Activated CD8-positive, alpha-beta T cell treated with anti-CD3 and anti-CD28 coated beads, Interleukin-2, amount 10 ng/mL, durations not matched to agents 7 days and 5 days (primary cell): ENCODE data around the gene SUSD2. TPM values are rescaled to one million over a fixed set of nuclear protein-coding genes. Genes with fewer than 3 reads are reported as not detected.

Experiments used
- ATAC-seq: fragments of 150-1000 bp; cut with Tn5 transposase; one replicate; pipeline ENCODE4 v1.10.0; 2021; ENCODE audit warnings: moderate library complexity
- CTCF ChIA-PET: fragments of 350-600 bp; sonication (Branson Sonifier 250); formaldehyde crosslinking; loops from one replicate; lab custom pipeline; 2021; ENCODE audit warnings: antibody characterized with exemption; lab: Charles Lee
- POLR2A ChIA-PET: fragments of 350-600 bp; sonication (Branson Sonifier 250); formaldehyde crosslinking; loops from one replicate; lab custom pipeline; 2021; ENCODE audit warnings: antibody characterized with exemption; lab: Charles Lee
- DNase-seq: peaks from one replicate; pipeline ENCODE4 v3.0.0-alpha.2; 2020
- H3K27ac Mint-ChIP-seq: one replicate; pipeline ENCODE4 v1.8.0; 2021; ENCODE audit warnings: mild to moderate bottlenecking, mixed read lengths
- H3K27me3 Mint-ChIP-seq: one replicate; pipeline ENCODE4 v1.8.0; 2021; ENCODE audit warnings: low read depth, mixed read lengths
- H3K36me3 Mint-ChIP-seq: one replicate; pipeline ENCODE4 v1.8.0; 2021; ENCODE audit warnings: low read depth, mixed read lengths
- H3K4me1 Mint-ChIP-seq: one replicate; pipeline ENCODE4 v1.8.0; 2021; ENCODE audit warnings: low read depth, mixed read lengths
- H3K4me3 Mint-ChIP-seq: one replicate; pipeline ENCODE4 v1.8.0; 2021; ENCODE audit warnings: mild to moderate bottlenecking, mixed read lengths
- H3K9me3 Mint-ChIP-seq: one replicate; pipeline ENCODE4 v1.8.0; 2022; ENCODE audit warnings: mixed read lengths; ENCODE audit not compliant: insufficient read depth
- total RNA-seq, 2 experiments: library from RNA; stranded (reverse); gene quantifications; one replicate each; pipeline ENCODE4 v1.2.3, GENCODE V29; 2021

SUSD2 gene
- total RNA-seq, 2 experiments from 2014 or later = 1.3 to 1.9 TPM

DNA sequence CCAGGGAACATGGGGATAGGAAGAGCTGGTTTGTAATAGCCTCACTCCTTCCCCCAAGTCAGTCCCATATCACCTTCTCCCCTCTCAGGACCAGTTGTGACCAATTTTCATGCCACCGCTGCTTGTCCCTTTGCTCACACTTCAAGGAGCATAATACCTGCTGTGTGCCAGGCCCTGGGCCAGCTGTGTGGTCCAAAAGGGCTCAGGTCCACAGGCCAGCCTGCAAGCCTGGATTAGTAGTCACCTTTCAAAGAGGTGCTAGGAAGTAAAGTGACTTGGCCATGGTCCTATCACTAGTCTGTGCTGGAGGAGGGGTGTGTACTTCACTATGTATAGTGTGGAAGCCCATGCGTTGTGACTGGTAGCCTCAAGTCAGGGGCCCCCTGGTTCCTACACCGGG lies 38.5 kb upstream of the SUSD2 start:
- Mint-ChIP-seq H3K27ac (peak overlapping the region; percentile 85), H3K36me3 (peaks cover 41% of the 10 kb centered on the region), H3K9me3 (no peaks in the 10 kb centered on the region), H3K27me3 (no peaks in the 10 kb centered on the region), H3K4me3 (no peak overlapping the region), H3K4me1 (peaks cover 83% of the 10 kb centered on the region)
- DNase-seq (no peak), ATAC-seq (no peak)
- CTCF ChIA-PET = interaction anchor here (3.4 kb wide), 1 partner anchor 14 kb away, joined by 32 read pairs; no protein-coding TSS in a partner anchor
- POLR2A ChIA-PET = interaction anchor here (1.0 kb wide), 1 partner anchor 10 kb away, joined by 5 read pairs; no protein-coding TSS in a partner anchor

- CTCF ChIA-PET = interaction anchor here (6.2 kb wide), 1 partner anchor 12 kb away, joined by 73 read pairs; no protein-coding TSS in a partner anchor
- ATAC-seq = no peak
- peaks cover 90% of the 10 kb centered on the region for H3K4me1 Mint-ChIP-seq
- no peaks in the 10 kb centered on the region for H3K9me3 Mint-ChIP-seq
- peak overlapping the region; percentile 60 for H3K27ac Mint-ChIP-seq
- no peaks in the 10 kb centered on the region for H3K27me3 Mint-ChIP-seq
- POLR2A ChIA-PET = interaction anchor here (1.4 to 3.9 kb wide), 2 partner anchors 9 to 12 kb away, joined by 3 to 30 read pairs; no protein-coding TSS in a partner anchor
- DNase-seq = no peak
- peaks cover 30% of the 10 kb centered on the region for H3K36me3 Mint-ChIP-seq
- no peak overlapping the region for H3K4me3 Mint-ChIP-seq
These were observed 37.1 kb upstream of the SUSD2 start for GRCh38 chr22:24144056-24144777.

- Mint-ChIP-seq H3K36me3 (peaks cover 28% of the 10 kb centered on the region), H3K9me3 (no peaks in the 10 kb centered on the region), H3K27me3 (no peaks in the 10 kb centered on the region), H3K27ac (peak overlapping the region; percentile 60), H3K4me1 (peaks cover 89% of the 10 kb centered on the region), H3K4me3 (no peak overlapping the region)
- no peak for ATAC-seq
- ChIA-PET CTCF (interaction anchor here (6.2 kb wide), 1 partner anchor 12 kb away, joined by 73 read pairs; no protein-coding TSS in a partner anchor), POLR2A (interaction anchor here (1.4 to 3.9 kb wide), 2 partner anchors 8 to 11 kb away, joined by 3 to 30 read pairs; no protein-coding TSS in a partner anchor)
- DNase-seq = no peak
These were observed 36.6 kb upstream of the SUSD2 start for GRCh38 chr22:24144778-24145085.

DNA sequence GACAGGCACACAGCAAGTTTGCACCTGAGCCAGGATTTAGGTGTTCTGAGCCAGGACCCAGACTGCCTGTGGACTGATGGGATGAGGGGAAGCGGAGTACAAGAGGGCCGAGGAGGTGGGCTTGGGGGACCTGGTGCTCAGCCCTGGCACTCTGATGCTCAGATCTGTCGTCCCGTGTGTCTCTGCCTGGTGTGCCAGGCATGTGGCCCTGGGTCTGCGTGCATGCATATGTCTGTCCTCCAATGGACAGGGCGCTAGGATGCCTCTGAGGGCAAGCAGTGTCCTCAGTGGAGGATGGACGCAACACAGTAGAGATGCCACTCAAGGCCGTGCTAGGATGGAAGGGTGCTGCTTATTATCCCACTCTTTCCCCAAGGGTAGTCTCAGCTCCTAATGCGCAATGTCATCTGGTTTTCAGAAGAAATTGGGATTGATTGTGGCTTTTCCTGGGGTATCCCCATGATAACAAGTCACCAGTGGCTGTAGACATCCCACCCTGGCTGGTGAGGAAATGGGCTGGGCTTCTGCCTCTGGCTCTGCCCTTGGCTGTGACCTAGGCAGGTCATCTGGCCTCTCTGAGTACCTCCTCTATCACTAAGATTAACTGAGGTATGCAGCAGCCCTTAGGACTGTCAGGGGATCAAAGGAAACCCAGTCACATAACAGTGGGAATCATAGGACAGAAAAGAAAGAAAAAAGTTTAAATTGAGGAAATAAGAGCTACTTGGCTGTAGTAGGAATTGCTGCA lies 35.7 kb upstream of the SUSD2 start:
- ChIA-PET POLR2A (interaction anchor here (0.6 to 3.9 kb wide), 2 partner anchors 10 to 236 kb away, joined by 6 to 30 read pairs; no protein-coding TSS in a partner anchor), CTCF (interaction anchor here (0.9 to 6.2 kb wide), 4 partner anchors 11 to 97 kb away, joined by 4 to 73 read pairs (median 6); no protein-coding TSS in a partner anchor)
- no peaks in the 10 kb centered on the region for H3K27me3 Mint-ChIP-seq
- H3K36me3 Mint-ChIP-seq = peaks cover 26% of the 10 kb centered on the region
- H3K4me3 Mint-ChIP-seq = peak overlapping the region; percentile 16
- peak overlapping the region; percentile 82 for H3K27ac Mint-ChIP-seq
- no peak for ATAC-seq
- peaks cover 82% of the 10 kb centered on the region for H3K4me1 Mint-ChIP-seq
- DNase-seq = no peak
- no peaks in the 10 kb centered on the region for H3K9me3 Mint-ChIP-seq

DNA sequence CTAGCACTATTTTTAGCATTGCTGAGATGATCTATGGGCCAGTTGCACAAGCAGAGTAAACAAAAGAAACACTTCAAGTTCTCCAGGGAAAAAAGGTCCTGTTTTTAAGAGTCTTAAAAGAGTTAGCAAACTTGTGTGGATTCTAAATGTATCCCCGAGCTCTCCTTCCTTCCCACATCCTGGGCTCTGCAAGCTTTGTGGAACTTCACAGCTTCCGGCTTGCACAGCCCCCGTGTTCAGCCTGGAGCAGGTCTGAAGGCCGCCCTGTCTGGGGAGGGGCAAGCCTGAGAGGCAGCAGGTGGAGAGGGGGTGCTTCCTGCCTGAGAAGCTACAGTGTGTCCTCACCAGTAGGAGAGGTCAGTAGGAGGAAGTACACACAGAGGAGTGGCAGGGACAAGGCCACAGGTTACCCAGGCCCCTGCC lies 35.1 kb upstream of the SUSD2 start:
- ATAC-seq (peak; percentile 78), DNase-seq (peak; percentile 66)
- Mint-ChIP-seq H3K9me3 (no peaks in the 10 kb centered on the region), H3K27ac (peak overlapping the region; percentile 82), H3K27me3 (no peaks in the 10 kb centered on the region), H3K4me3 (peak overlapping the region; percentile 16), H3K36me3 (peaks cover 25% of the 10 kb centered on the region), H3K4me1 (peaks cover 76% of the 10 kb centered on the region)
- CTCF ChIA-PET = interaction anchor here (0.9 to 6.2 kb wide), 5 partner anchors 10 to 252 kb away, joined by 4 to 73 read pairs (median 6); partner anchors contain the start of gene MIF
- POLR2A ChIA-PET = interaction anchor here (0.6 to 3.9 kb wide), 2 partner anchors 10 to 236 kb away, joined by 6 to 30 read pairs; no protein-coding TSS in a partner anchor

DNA sequence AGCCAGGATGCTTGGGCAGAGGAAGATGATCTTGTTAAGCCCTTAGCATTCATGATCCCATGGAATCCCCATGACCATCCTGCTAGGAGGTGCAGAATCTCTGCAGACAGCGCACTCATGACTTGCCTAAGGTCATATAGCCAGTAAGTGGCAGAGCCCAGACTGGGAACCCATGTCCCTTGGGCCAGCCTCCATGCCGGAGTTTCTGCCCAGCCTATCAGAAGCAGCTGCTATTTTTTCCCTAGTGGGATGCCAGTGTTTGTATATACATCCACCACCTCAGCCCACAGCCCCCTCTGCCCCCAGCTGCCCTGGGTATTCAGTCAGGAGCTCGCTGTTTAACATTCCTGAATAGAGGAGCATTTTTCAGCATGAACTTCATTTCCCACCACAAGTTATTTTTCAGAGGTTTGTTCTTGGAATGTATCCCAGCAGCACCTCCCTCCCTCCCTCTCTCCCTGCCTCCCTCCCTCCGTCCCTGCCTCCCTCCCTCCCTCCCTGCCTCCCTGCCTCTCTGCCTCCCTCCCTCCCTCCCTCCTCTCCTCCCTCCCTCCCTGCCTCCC lies 34.4 kb upstream of the SUSD2 start:
- POLR2A ChIA-PET = interaction anchor here (3.9 kb wide), 1 partner anchor 9 kb away, joined by 30 read pairs; no protein-coding TSS in a partner anchor
- Mint-ChIP-seq H3K4me1 (peaks cover 75% of the 10 kb centered on the region), H3K36me3 (peaks cover 19% of the 10 kb centered on the region), H3K27me3 (no peaks in the 10 kb centered on the region), H3K4me3 (no peak overlapping the region), H3K9me3 (no peaks in the 10 kb centered on the region), H3K27ac (no peak overlapping the region)
- ATAC-seq (no peak), DNase-seq (no peak)
- CTCF ChIA-PET = interaction anchor here (0.9 to 6.2 kb wide), 4 partner anchors 9 to 252 kb away, joined by 4 to 73 read pairs (median 6); partner anchors contain the start of gene MIF

GRCh38 chr22:24147666-24148065 lies 33.6 kb upstream of the SUSD2 start:
- no peaks in the 10 kb centered on the region for H3K9me3 Mint-ChIP-seq
- H3K4me1 Mint-ChIP-seq = peaks cover 75% of the 10 kb centered on the region
- H3K4me3 Mint-ChIP-seq = no peak overlapping the region
- ATAC-seq = no peak
- H3K27me3 Mint-ChIP-seq = no peaks in the 10 kb centered on the region
- H3K27ac Mint-ChIP-seq = peak overlapping the region; percentile 86
- ChIA-PET POLR2A (interaction anchor here (3.9 kb wide), 1 partner anchor 8 kb away, joined by 30 read pairs; no protein-coding TSS in a partner anchor), CTCF (interaction anchor here (3.0 to 6.2 kb wide), 2 partner anchors 9 to 15 kb away, joined by 7 to 73 read pairs; no protein-coding TSS in a partner anchor)
- peaks cover 20% of the 10 kb centered on the region for H3K36me3 Mint-ChIP-seq
- DNase-seq = no peak

- no peak for ATAC-seq
- Mint-ChIP-seq H3K27ac (peak overlapping the region; percentile 72), H3K9me3 (no peaks in the 10 kb centered on the region), H3K36me3 (peaks cover 20% of the 10 kb centered on the region), H3K4me3 (no peak overlapping the region), H3K27me3 (no peaks in the 10 kb centered on the region), H3K4me1 (peaks cover 76% of the 10 kb centered on the region)
- no peak for DNase-seq
- ChIA-PET POLR2A (interaction anchor here (3.9 kb wide), 1 partner anchor 8 kb away, joined by 30 read pairs; no protein-coding TSS in a partner anchor), CTCF (interaction anchor here (3.0 to 6.2 kb wide), 2 partner anchors 8 to 15 kb away, joined by 7 to 73 read pairs; no protein-coding TSS in a partner anchor)
These were observed 32.8 kb upstream of the SUSD2 start for GRCh38 chr22:24148266-24149197.

- Mint-ChIP-seq H3K27ac (peak overlapping the region; percentile 72), H3K36me3 (peaks cover 19% of the 10 kb centered on the region), H3K4me3 (no peak overlapping the region), H3K4me1 (peaks cover 76% of the 10 kb centered on the region), H3K27me3 (no peaks in the 10 kb centered on the region), H3K9me3 (no peaks in the 10 kb centered on the region)
- CTCF ChIA-PET = interaction anchor here (6.2 kb wide), 1 partner anchor 7 kb away, joined by 73 read pairs; no protein-coding TSS in a partner anchor
- DNase-seq (no peak), ATAC-seq (no peak)
- POLR2A ChIA-PET = no interaction called here
These were observed 32.1 kb upstream of the SUSD2 start for GRCh38 chr22:24149198-24149590.

- no peaks in the 10 kb centered on the region for H3K9me3 Mint-ChIP-seq
- POLR2A ChIA-PET = interaction anchor here (0.6 to 1.6 kb wide), 6 partner anchors 9 to 275 kb away, joined by 3 to 5 read pairs (median 3); no protein-coding TSS in a partner anchor
- H3K4me3 Mint-ChIP-seq = peak overlapping the region; percentile 76
- H3K27me3 Mint-ChIP-seq = no peaks in the 10 kb centered on the region
- peaks cover 26% of the 10 kb centered on the region for H3K36me3 Mint-ChIP-seq
- ATAC-seq (no peak), DNase-seq (peak; percentile 79)
- H3K4me1 Mint-ChIP-seq = peaks cover 65% of the 10 kb centered on the region
- H3K27ac Mint-ChIP-seq = peak overlapping the region; percentile 98
- CTCF ChIA-PET = interaction anchor here (0.7 to 6.6 kb wide), 6 partner anchors 18 to 97 kb away, joined by 3 to 132 read pairs (median 6); no protein-coding TSS in a partner anchor
These were observed 27.9 kb upstream of the SUSD2 start for GRCh38 chr22:24153353-24153752.
